Limb (tissue), 2 donors: Measurements from ENCODE around the gene GPR50.

Source experiments
- DNase-seq, 2 donors: peaks; one replicate each; pipeline ENCODE4 v3.0.0-alpha.2; 2016; ENCODE audit errors: extremely low spot score in 2 of 2

The GPR50 gene

GRCh38 chrX:151176231-151176750 is at the start of gene GPR50:
GPR50 (plus strand) TSS chrX:151176584; CDS start chrX:151176722, 138 bp downstream.
- DNase-seq, result no peak

- no peak for DNase-seq
Measured at GRCh38 chrX:151132531-151132930, 43.9 kb upstream of the GPR50 start.

GRCh38 chrX:151151665-151152267 is 24.6 kb upstream of the GPR50 start:
- DNase-seq, result peak in 1 of 2 donors; percentile 70

GRCh38 chrX:151153086-151153485 is 23.3 kb upstream of the GPR50 start:
- peak; percentile 6 to 36 for DNase-seq

- no peak for DNase-seq
Measured at GRCh38 chrX:151153667-151154066, 22.7 kb upstream of the GPR50 start.

GRCh38 chrX:151155234-151155633 is 21.1 kb upstream of the GPR50 start:
- no peak for DNase-seq

GRCh38 chrX:151161690-151162089 is 14.7 kb upstream of the GPR50 start:
- no peak for DNase-seq

GRCh38 chrX:151167791-151168345 is 8.5 kb upstream of the GPR50 start:
- DNase-seq, result no peak

- no peak for DNase-seq
Measured at GRCh38 chrX:151169783-151170182, 6.6 kb upstream of the GPR50 start.

GRCh38 chrX:151174581-151175282 is 1.7 kb upstream of the GPR50 start:
- no peak for DNase-seq

- DNase-seq, result no peak
Measured at GRCh38 chrX:151175283-151176062, 911 bp upstream of the GPR50 start.

- DNase-seq, result peak in 1 of 2 donors; percentile 42
Measured at GRCh38 chrX:151177141-151178027, 1.0 kb downstream of the GPR50 start.

GRCh38 chrX:151178746-151179145 is 2.4 kb downstream of the GPR50 start:
- DNase-seq, result no peak

- DNase-seq, result no peak
Measured at GRCh38 chrX:151180400-151180799, 4.0 kb downstream of the GPR50 start.

- no peak for DNase-seq
Measured at GRCh38 chrX:151181088-151181487, 4.7 kb downstream of the GPR50 start.

- no peak for DNase-seq
Measured at GRCh38 chrX:151183233-151183753, 6.9 kb downstream of the GPR50 start.

- DNase-seq, result no peak
Measured at GRCh38 chrX:151183912-151184565, 7.7 kb downstream of the GPR50 start.

- DNase-seq, result no peak
Measured at GRCh38 chrX:151184705-151185104, 8.3 kb downstream of the GPR50 start.

- DNase-seq, result no peak
Measured at GRCh38 chrX:151206871-151207270, 30.5 kb downstream of the GPR50 start.

GRCh38 chrX:151225843-151226242 is 49.5 kb downstream of the GPR50 start:
- no peak for DNase-seq
